HFF-Myc (cell line): ENCODE results near the gene CNIH2.

Experiments
- DNase-seq: peaks from one replicate; pipeline ENCODE4 v3.0.0-alpha.2; 2011; ENCODE audit warnings: low read depth; ENCODE audit errors: extremely low read depth
- H3K4me3 ChIP-seq: replicated peaks from 2 replicates; pipeline ENCODE4 v1.5.1; 2011; ENCODE audit warnings: low read depth, mild to moderate bottlenecking, control low read depth, low read length
- TF ChIP-seq, protein P1 (sequence below): IDR thresholded peaks from 2 replicates; pipeline ENCODE4 v1.5.1; 2012; ENCODE audit warnings: mild to moderate bottlenecking, low read depth, low read length, control low read depth; ENCODE audit errors: missing control alignments

Gene CNIH2

DNA sequence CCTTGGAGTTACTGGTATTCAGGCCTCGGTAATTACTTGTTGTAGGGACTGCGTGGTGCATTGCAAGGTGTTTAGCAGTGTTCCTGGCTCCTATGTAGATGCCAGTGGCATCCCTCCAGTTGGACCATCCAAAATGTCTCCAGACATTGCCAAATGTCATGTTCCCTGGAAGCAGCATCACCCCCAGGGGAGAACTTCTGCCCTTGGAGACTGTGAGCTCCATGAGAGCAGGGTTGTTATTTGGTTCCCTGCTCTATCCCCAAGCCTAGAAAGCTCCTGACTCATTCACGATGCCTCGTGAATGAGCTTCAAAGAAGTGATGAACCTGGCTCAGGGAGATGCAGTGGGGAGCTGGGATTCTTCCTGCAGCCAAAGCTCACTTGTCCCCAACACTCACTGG, 43.6 kb downstream of the CNIH2 start:
- no peak overlapping the region for H3K4me3 ChIP-seq
- TF ChIP-seq, protein P1, sequence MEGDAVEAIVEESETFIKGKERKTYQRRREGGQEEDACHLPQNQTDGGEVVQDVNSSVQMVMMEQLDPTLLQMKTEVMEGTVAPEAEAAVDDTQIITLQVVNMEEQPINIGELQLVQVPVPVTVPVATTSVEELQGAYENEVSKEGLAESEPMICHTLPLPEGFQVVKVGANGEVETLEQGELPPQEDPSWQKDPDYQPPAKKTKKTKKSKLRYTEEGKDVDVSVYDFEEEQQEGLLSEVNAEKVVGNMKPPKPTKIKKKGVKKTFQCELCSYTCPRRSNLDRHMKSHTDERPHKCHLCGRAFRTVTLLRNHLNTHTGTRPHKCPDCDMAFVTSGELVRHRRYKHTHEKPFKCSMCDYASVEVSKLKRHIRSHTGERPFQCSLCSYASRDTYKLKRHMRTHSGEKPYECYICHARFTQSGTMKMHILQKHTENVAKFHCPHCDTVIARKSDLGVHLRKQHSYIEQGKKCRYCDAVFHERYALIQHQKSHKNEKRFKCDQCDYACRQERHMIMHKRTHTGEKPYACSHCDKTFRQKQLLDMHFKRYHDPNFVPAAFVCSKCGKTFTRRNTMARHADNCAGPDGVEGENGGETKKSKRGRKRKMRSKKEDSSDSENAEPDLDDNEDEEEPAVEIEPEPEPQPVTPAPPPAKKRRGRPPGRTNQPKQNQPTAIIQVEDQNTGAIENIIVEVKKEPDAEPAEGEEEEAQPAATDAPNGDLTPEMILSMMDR, result no peak
- no peak for DNase-seq

DNA sequence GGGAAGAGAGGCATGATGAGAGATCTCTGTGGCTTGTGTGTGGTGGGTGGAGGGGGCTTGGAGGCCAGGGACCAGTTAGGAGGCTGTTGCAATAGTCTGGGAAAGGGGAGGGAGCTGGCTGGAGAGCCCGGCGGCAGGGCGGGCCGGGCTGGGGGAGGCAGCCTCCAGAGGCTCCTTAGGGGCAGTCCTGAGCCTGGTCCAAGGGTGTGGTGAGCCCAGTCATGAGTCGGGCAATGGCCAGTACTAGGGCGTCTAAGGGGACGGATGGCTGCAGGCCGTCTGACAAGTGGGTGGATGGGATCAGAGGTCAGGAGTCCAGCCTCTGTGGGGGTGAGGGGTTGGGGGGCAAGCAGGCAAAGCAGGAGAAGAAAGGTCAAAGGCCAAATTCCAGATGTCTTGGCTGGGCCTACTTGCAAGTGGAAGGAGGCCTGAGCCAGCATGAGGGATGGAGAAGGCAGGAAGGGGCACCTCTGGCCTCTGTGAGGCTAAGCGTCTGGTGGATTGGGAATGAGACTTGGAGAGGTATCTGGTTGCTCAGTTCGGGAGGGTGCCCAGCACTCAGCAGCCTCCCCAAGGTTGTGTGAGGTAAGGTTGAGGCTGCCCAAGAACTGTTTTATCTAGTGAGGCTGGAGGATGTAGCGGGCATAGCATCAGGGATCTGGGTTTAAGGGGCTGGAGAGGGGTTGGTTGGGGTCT, 44.9 kb downstream of the CNIH2 start:
- TF ChIP-seq, protein P1, result no peak
- no peak overlapping the region for H3K4me3 ChIP-seq
- DNase-seq, result no peak

DNA sequence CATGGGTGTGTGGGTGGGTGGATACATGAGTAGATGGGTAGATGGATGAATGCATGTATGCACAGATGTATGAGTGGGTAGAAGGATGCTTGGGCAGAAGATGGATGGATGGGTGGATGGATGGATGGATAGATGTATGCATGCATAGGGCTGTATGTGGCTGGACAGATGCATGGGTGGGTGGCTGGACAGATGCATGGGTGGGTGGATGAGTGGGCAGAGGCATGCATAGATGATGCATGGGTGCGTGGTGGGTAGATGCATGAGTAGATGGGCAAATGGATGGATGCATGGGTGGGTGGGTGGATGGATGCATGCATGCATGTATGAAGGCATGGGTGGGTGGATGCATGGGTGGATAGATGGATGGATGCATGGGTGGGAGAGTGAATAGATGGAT, 45.7 kb downstream of the CNIH2 start:
- DNase-seq, result no peak
- no peak overlapping the region for H3K4me3 ChIP-seq
- TF ChIP-seq, protein P1, result no peak

DNA sequence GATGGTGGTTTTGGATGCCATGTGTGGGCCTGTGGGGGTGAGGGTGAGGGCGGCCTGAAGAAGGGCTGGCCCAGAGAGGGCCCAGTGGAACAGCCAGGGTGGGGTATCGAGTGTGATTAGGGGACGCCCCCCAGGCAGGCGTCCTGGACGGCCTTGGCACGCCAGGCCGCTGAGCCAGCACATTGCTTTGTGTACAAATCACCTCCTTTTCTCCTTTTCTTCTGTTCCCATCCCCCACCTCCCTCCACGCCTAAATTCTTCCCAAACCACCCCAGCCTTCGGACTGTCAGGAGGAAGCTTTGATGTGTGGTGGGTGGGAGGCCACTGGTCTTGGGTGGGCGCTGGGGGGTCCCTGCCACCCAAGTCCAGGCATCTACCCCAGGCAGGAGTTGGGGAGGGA, 46.7 kb downstream of the CNIH2 start:
- no peak for DNase-seq

DNA sequence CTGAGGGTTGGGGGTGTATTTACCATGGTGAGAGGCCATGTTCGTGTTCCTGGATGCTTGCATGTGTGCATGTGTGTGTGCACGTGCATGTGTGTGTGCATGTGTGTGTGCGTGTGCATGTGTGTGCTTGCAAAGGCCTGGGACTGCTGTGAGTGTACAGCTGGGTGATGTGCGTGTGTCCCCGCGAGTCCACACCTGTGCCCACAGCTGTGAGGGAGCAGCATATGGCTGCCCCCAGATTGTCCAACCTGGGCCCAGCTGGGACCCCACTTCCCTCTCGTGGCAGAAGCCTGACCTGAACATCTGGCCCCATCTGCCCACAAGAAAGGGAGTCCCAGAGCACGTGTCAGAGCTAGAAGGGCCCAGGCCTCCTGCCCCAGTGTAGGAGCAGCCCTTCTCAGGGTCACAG, 47.3 kb downstream of the CNIH2 start:
- TF ChIP-seq, protein P1, result no peak
- H3K4me3 ChIP-seq, result no peak overlapping the region
- no peak for DNase-seq

More for the DNA sequence above, 46.7 kb downstream of the CNIH2 start:
- no peak overlapping the region for H3K4me3 ChIP-seq
- TF ChIP-seq, protein P1, result no peak

DNA sequence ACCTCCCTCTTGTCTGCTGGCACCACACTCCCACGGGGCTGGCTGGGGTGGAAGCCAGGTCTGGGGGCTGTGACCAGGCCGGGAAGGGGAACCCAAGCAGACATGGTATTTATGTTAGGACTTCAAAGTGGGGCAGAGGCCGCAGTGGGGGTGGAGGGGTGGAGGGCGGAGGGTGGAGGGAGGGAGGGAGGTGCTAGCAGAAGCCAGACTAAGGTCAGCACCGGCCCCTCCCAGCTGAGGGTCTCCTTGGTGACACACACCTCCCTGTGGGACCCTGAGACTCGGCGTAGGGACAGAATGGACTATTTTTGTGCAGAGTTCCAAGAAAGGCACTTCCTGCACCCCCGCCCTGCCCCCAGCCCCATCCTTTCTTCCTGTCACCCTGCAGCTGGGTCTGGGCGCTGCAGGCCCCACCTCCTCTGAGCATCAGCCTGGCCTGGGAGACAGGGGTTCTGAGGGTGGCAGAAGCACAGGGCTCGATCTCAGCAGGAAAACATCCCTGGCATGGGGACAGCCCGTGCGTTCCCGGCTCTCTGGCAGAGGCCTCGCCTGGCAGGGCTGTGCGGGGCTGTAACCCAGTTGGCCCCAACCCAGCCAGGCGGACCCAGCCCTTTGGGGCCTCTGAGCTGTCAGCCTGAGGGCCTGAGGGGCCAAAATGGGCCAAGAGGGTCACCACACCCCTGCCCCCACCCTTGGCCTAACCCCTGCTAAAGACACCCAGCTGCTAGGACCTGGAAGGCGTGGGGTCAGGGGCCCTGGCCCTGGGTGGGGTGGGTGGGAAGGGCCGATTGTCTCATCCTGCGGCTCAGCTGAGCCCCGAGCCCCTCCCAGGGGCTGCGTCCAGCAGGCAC, 48.5 kb downstream of the CNIH2 start:
- H3K4me3 ChIP-seq, result no peak overlapping the region
- no peak for DNase-seq

More for the DNA sequence above, 48.5 kb downstream of the CNIH2 start:
- TF ChIP-seq, protein P1, result no peak
